Activated CD4-positive, CD25-positive, alpha-beta regulatory T cell treated with anti-CD3 and anti-CD28 coated beads, Interleukin-2, amount 50 U/mL, for 24 hours (primary cell): ENCODE measurements around the gene CRHR2.
A peak's percentile ranks its signal among the peaks of the same experiment; 100 is the strongest.
"Not testable (repeated sequence)": the region's sequence is repeated elsewhere in the genome, so short reads cannot be mapped to it uniquely, and the experiment has no call there.

Experiments
- ATAC-seq, 2 donors: fragments of 150-1000 bp; cut with Tn5 transposase; one replicate each; pipeline ENCODE4 v1.10.0; 2021; ENCODE audit warnings: mild to moderate bottlenecking in 1 of 2, moderate library complexity in 1 of 2

Gene CRHR2

DNA sequence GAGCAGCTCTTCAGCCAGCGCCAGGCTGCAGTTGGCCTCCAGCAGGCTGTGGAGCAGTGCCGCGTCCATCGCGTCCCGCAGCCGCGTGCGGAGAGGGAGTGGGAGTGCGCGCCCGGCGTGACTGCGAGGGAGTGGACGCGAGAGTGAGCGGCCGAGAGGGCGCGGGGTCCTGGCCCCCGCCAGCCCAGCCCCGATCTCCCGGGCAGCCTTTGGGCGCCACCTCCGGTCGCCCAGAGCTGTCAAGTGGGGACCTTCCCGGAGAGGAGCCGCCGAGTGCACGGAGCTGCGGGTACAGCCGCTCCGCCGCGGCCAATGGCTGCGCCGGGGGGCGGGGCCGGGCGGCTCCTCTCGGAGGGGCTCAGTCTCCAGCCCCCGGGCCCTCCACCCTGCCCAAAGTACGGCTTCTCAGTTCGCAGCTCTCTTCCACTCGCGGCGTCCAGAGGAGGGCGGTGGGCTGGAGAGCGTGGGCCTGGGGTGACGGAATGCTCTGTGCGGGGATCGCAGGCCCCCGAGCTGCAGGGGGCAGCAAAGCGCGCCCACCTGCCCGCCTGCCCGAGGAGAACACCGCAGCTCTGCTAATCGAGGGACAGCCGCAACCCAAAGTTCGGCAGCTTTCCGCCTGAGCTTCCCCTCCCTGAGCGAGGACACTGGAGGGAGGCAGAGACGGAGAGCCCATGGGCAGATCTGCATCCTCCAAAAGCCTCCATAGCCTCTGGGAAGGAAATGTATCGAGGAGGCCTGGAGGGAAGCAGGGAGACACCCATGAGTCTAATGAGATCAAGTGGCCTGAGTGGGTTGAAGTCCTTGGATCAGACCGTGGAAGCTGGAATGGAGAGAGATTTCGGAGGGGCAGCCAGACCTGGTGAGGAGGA lies at the start of gene CRHR2:
Gene CRHR2 (minus strand): TSS at position 245 of the 872 bp plus-strand sequence. CDS start 176 bp downstream, at position 69.
- ATAC-seq = peak; percentile 66 to 76

DNA sequence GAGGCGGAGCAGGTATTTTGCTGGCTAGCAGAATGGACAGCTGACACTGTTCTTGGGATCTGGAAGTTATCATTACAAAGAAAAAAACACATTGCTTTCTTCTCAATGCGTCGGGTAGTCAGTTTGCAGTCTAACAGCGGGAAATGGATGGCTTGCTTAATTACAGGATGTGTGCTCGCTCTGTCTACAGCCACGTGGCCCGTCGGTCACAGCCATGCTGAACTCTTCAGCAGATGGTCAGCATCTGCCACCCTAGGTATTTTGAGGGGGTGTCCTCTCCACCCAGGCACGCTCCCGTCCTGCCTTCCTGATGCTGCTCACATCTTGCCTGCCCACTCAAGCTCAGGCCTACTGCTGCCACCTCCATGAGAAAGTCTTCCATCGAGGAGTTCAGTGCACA lies 49.3 kb upstream of the CRHR2 start:
- ATAC-seq = no peak

DNA sequence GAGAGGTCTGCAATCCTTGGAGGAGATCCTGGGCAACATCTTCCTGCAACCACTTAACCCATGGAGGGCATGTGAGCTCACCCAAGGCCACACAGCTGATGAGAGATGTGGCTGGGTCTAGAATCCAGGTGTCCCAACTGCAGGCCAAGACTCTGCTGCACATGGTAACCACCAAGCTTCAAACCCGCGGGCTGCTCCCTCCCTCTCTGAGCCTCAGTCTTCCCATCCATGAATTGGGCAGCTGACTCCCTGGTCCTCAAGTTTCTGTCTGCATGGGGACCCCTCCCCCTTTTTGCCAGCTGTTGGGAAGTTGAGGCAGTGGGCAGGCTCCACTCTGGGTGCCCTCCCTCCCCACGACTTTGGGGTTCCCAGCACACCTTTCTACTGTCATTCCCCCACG lies 48.7 kb upstream of the CRHR2 start:
- no peak for ATAC-seq

- ATAC-seq = no peak
These were observed 47.8 kb upstream of the CRHR2 start for GRCh38 chr7:30730097-30730496.

GRCh38 chr7:30729642-30730041 lies 47.4 kb upstream of the CRHR2 start:
- ATAC-seq = no peak

GRCh38 chr7:30728591-30729100 lies 46.4 kb upstream of the CRHR2 start:
- no peak for ATAC-seq

DNA sequence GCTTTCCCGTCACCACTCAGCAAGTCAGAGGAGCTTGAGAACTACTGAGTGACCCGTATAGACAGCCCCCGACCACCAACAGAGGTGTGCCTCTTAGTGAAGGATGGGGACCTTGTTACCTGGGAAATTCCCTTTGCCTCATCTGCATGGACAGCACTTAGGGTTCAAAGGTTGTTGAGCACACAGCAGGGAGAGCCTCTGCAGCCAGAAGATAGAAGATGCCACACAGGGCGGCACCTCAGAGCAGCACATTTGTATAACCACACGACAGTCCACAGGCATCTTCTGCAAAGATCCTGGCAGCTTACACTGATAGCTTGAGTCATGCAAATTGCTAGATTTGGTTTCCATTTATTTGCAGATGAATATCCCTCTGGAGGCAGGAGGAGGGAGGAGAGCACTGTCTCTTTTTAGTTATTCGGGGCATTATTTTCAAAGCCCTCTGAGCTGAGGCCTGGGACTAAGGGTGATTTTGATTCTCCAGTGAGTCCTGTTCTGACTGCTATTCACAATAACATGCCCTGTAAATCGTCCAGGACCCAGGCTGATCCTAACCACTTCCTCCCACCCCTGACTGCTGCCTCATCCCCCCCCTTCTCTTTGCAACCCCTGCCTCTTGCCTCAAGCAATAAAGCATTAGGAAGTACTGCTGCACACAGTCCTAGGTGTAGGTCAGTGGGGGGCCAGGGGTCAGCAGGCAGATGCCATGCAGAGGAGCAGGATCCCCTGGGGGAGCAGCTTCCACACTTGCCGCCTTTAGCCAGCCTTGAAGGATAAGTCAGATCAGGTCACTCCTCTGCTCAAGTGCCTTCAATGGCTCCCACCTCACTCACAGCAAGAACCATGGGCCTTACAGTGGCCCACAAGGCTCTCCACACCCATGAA lies 45.0 kb upstream of the CRHR2 start:
- ATAC-seq = peak; percentile 79 to 85

DNA sequence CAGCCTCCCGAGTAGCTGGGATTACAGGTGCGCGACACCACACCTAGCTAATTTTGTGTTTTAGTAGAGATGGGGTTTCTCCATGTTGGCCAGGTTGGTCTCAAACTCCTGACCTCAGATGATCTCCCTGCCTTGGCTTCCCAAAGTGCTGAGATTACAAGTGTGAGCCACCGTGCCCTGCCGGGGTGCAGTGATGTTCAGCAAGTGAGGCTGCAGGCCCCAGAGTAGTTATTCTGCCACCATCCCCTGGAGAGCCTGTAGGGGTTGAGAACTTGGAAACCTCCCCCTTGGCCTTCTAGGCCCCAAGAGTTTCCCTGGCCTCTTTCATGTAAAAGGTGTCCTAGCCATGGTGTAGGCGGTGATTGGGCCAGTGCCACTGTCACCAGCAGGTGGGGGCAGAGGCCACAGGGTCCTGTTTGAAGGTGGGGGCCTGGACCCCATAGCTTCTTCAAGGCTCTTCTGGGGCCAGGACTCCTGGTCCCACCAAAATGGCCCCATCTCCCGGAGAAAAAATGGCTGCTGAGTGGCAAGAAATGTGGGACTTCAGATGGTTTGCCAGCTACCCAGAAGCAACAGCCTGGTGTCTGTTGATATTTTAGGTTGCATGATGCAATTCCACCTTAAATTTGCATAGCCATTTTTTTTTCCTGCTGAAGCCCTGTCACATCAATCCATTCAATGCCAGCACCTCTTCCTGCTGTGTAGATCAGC lies 44.2 kb upstream of the CRHR2 start:
- ATAC-seq = no peak

GRCh38 chr7:30723776-30724175 lies 41.5 kb upstream of the CRHR2 start:
- no peak for ATAC-seq

GRCh38 chr7:30722671-30723070 lies 40.4 kb upstream of the CRHR2 start:
- ATAC-seq = no peak

DNA sequence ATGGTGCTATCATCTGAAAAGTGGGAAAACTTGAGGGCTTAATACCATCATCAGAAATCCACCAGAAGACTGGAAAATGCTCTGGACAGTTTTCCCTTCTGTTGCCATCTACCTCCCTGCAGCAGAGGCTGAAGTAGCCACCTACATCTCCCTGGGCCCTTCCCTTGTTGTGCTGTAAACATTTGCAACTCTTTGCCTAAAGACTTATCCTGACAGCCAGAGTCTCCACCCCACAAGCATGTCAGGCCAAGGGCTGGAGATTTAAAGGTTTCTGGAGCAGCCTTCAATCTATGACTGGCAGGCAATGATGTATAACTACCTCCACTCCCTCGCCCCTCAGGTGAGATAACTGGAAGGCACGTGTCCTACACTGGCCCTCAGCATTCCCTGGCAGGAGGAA lies 39.9 kb upstream of the CRHR2 start:
- no peak for ATAC-seq

GRCh38 chr7:30721211-30721610 lies 39.0 kb upstream of the CRHR2 start:
- ATAC-seq = no peak

DNA sequence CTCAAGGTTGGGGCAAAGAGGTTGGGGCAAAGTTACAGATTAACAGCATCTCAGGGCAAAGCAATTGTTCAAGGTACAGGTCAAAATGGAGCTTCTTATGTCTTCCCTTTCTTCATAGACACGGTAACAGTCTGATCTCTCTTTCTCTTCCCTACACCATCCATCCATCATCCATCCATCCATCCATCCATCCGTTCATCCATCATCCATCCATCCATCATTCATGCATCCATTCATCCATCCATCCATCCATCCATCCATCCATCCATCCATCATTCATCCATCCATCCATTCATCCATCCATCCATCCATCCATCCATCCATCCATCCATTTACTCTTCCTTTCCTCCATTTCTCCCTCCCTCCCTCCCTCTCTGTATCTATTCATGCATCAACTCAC lies 37.2 kb upstream of the CRHR2 start:
- not testable (repeated sequence) for ATAC-seq

DNA sequence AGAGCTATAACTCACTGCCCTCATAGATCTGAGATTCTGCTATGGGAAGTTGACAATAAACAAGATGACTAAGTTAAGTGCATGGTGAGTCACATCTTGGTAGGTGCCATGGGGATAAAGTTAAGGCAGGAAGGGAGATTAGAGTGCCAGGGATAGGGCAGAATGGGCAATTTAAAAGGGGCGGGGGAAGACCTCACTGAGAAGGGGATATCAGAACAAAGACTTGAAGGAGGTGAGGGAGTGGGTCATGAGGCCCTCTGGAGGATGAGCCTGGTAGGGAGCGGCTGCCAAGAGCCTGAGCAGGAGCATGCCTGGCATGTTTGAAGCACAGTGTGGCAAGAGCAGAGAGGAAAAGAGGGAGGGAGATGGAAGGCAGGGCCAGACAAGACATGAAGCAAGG lies 34.9 kb upstream of the CRHR2 start:
- no peak for ATAC-seq

DNA sequence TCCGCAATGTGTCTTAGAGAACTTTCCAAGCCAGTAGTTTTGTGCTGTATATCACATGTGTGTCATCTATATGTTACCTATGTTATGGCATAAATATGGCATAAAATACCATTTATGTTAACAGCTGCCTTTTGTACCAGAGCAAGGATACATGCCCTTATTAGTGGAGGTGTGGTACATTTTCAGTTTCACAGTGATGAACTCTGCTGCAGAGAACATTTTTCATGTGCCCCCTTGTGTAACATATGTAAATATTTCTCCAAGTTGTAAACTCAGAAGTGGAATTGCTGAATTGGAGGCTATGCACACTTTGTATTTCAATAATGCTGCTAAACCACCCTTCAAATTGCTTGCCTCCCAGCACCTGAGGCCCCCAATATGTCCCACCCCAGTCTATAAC lies 31.9 kb upstream of the CRHR2 start:
- no peak for ATAC-seq

DNA sequence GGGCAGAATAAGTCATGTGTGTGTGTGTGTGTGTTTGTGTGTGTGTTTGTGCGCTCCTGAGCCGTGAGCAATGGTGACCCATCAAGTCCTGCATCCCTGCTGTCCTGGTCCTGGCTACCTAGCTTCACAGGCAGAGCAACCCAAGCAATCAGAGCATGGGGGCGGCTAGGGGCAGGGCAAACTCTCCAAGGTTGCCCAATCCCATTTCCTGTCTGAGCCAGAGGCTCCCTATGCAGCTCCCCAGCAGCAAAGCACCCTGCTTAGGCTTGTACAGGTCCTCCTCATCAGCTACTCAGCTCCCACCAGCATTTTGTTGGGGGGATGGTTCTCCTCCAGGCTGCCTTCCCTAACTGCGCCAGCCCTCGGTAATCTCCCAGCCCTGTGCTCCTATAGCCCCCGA lies 31.1 kb upstream of the CRHR2 start:
- ATAC-seq = no peak

DNA sequence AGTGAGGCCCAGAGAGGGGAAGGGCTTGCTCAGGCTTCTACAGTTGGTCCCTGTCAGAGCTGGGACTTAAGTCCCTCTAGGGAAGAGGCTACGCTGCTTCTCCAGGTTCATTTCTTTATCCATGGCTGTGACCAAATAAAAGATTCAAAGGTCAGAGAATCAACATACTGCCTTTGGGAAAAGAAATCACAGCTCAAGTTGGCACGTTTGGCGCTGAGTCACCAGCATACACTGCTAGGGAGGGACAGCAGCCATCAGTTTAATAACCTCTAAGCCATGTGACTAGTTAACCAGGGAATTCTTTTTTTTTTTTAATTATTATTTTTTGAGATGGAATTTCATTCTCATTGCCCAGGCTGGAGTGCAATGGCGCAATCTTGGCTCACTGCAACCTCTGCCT lies 28.4 kb upstream of the CRHR2 start:
- no peak for ATAC-seq

GRCh38 chr7:30709549-30709948 lies 27.3 kb upstream of the CRHR2 start:
- no peak for ATAC-seq

DNA sequence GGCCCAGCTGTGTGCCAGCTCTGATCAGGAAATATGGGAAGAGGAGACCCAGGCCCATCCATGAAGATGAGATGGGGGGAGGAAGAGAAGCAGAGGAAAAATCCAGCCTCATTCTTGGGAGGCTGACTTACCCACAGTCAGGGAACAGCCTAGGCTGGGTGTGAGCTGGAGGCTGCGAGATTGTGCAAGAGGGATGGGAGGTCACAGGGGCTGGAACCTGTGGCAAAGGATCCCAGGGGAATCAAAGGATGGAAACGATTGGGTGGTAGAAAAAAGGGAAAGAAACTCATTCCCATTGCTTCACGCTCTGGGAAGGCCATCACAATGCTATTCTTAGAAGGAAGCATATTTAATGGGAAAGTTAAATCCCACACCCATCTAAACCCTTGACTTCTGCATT lies 26.7 kb upstream of the CRHR2 start:
- ATAC-seq = no peak

GRCh38 chr7:30708412-30708811 lies 26.2 kb upstream of the CRHR2 start:
- no peak for ATAC-seq

DNA sequence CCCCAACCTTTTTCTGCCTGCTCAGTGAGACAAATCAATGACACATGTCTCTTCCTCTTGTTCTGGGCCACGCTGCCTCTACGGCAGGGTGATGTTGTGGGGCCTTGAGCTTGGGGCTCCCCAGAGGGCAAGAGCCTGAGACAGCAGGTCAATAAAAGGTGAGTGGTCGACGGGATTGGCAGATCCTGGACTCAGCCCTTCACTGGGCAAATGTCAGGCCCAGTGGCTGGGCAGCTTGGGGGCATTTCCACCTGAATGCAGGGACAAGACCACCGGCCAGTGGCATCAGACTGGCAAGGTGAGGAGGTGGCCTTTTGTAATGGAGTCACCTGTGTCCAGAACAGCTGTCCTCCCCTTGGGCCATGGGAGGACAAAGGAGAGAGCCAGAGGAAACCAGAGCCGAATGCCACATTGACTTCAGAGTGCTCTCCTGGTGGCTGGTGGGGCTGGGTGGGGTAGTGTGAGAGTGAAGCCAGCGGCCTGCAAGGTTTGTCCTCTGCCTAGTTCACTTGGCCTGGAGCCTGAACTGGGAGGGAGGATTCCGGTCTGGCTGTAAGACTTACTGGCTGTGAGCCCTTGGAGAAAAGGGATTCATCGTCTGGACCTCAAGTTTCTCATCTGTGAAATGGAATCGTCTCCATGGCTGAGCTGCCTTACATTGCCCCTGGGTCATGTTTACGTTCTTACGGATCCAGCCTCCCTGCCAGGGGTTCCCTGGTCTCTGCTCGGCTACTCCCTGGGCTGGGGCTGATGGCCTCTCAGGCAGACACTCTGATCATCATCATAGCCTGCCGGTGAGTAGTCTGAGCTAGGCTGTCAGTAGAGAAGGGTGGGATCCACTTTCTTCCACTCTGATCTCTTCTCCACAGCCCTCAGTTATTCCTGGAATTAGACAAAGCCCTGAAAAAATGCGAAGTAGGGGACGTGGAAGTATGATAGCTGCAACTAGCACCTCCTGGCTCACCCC lies 25.4 kb upstream of the CRHR2 start:
- no peak for ATAC-seq

- ATAC-seq = no peak
These were observed 24.7 kb upstream of the CRHR2 start for GRCh38 chr7:30706908-30707307.
